Measurements from ENCODE around the gene PEX10. TPM values are rescaled to one million over a fixed set of nuclear protein-coding genes. Genes with fewer than 3 reads are reported as not detected.

Gene PEX10
- polyA plus RNA-seq, 1 donor = 18.0 TPM

Other genes with a start within 250 kb of the PEX10 start
- gene FAAP20, start 217.8 kb downstream of the PEX10 start, polyA plus RNA-seq (ENCODE audit: insufficient read length) = 42.0 TPM
- gene SKI, start 184.2 kb downstream of the PEX10 start, polyA plus RNA-seq (ENCODE audit: insufficient read length) = 53.8 TPM
- gene MORN1, start 21.0 kb downstream of the PEX10 start, polyA plus RNA-seq (ENCODE audit: insufficient read length) = 6.7 TPM
- gene RER1, start 20.7 kb downstream of the PEX10 start, polyA plus RNA-seq (ENCODE audit: insufficient read length) = 70.7 TPM
- 0.63 TPM for gene PLCH2, start 63.7 kb upstream of the PEX10 start, polyA plus RNA-seq (ENCODE audit: insufficient read length)
- gene PANK4, start 114.0 kb upstream of the PEX10 start, polyA plus RNA-seq (ENCODE audit: insufficient read length) = 22.1 TPM
- gene HES5, start 117.7 kb upstream of the PEX10 start, polyA plus RNA-seq (ENCODE audit: insufficient read length) = 0.56 TPM
- gene TNFRSF14, start 143.8 kb upstream of the PEX10 start, polyA plus RNA-seq (ENCODE audit: insufficient read length) = 11.2 TPM
- gene PRXL2B, start 174.2 kb upstream of the PEX10 start, polyA plus RNA-seq (ENCODE audit: insufficient read length) = 21.4 TPM
- 0.39 TPM for gene MMEL1, start 220.5 kb upstream of the PEX10 start, polyA plus RNA-seq (ENCODE audit: insufficient read length)